ENCODE results near the gene DST. TPM values are rescaled to one million over a fixed set of nuclear protein-coding genes. Genes with fewer than 3 reads are reported as not detected.
A peak's percentile ranks its signal among the peaks of the same experiment; 100 is the strongest.

The DST gene
- total RNA-seq, 2 donors from 2014 or later = 443 to 489 TPM

GRCh38 chr6:56689114-56689513 is 46.4 kb upstream of the DST start:
- Histone ChIP-seq H3K4me3 (peak overlapping the region; percentile 3), H3K4me1 (ENCODE audit: control insufficient read depth in 1 of 2, low read depth in 2 of 2) (peaks cover 22 to 78% of the 10 kb centered on the region in 2 donors), H3K27me3 (replicated peaks; ENCODE audit: insufficient read depth) (no peaks in the 10 kb centered on the region)

GRCh38 chr6:56688521-56688920 is 45.8 kb upstream of the DST start:
- no peaks in the 10 kb centered on the region for H3K36me3 ChIP-seq
- DNase-seq (ENCODE audit: low spot score) = no peak
- no peak for ATAC-seq (ENCODE audit: insufficient number of reproducible peaks, low FRiP score, low read depth)
- H3K27ac ChIP-seq = peak overlapping the region; percentile 10 to 28
- no peaks in the 10 kb centered on the region for H3K9me3 ChIP-seq
- TF ChIP-seq CTCF (IDR thresholded peaks at IDR 0.05) = no peak
- peaks cover 24 to 82% of the 10 kb centered on the region in 2 donors for H3K4me1 ChIP-seq (ENCODE audit: control insufficient read depth in 1 of 2, low read depth in 2 of 2)
- H3K27me3 ChIP-seq (replicated peaks; ENCODE audit: insufficient read depth) = no peaks in the 10 kb centered on the region
- no peak overlapping the region for H3K4me3 ChIP-seq

More at GRCh38 chr6:56689114-56689513, 46.4 kb upstream of the DST start:
- H3K27ac ChIP-seq = peak overlapping the region; percentile 10 to 28
- ATAC-seq (ENCODE audit: insufficient number of reproducible peaks, low FRiP score, low read depth) = no peak
- H3K36me3 ChIP-seq = no peaks in the 10 kb centered on the region
- H3K9me3 ChIP-seq = no peaks in the 10 kb centered on the region
- no peak for DNase-seq (ENCODE audit: low spot score)
- no peak for TF ChIP-seq CTCF (IDR thresholded peaks at IDR 0.05)

- no peak for TF ChIP-seq CTCF (IDR thresholded peaks at IDR 0.05)
- no peaks in the 10 kb centered on the region for H3K9me3 ChIP-seq
- ATAC-seq (ENCODE audit: insufficient number of reproducible peaks, low FRiP score, low read depth) = no peak
- no peaks in the 10 kb centered on the region for H3K27me3 ChIP-seq (replicated peaks; ENCODE audit: insufficient read depth)
- DNase-seq (ENCODE audit: low spot score) = no peak
- H3K4me1 ChIP-seq (ENCODE audit: control insufficient read depth in 1 of 2, low read depth in 2 of 2) = peaks cover 30 to 82% of the 10 kb centered on the region in 2 donors
- H3K36me3 ChIP-seq = no peaks in the 10 kb centered on the region
- no peak overlapping the region for H3K4me3 ChIP-seq
- H3K27ac ChIP-seq = peak overlapping the region in 1 of 2 donors; percentile 6
Observed at GRCh38 chr6:56687551-56687950, 44.9 kb upstream of the DST start.

GRCh38 chr6:56686429-56686828 is 43.7 kb upstream of the DST start:
- TF ChIP-seq CTCF (IDR thresholded peaks at IDR 0.05) = no peak
- Histone ChIP-seq H3K4me1 (ENCODE audit: control insufficient read depth in 1 of 2, low read depth in 2 of 2) (peaks cover 30 to 74% of the 10 kb centered on the region in 2 donors), H3K4me3 (no peak overlapping the region), H3K9me3 (no peaks in the 10 kb centered on the region), H3K27ac (no peak overlapping the region), H3K36me3 (no peaks in the 10 kb centered on the region), H3K27me3 (replicated peaks; ENCODE audit: insufficient read depth) (no peaks in the 10 kb centered on the region)
- DNase-seq (ENCODE audit: low spot score) = no peak
- ATAC-seq (ENCODE audit: insufficient number of reproducible peaks, low FRiP score, low read depth) = no peak

DNA sequence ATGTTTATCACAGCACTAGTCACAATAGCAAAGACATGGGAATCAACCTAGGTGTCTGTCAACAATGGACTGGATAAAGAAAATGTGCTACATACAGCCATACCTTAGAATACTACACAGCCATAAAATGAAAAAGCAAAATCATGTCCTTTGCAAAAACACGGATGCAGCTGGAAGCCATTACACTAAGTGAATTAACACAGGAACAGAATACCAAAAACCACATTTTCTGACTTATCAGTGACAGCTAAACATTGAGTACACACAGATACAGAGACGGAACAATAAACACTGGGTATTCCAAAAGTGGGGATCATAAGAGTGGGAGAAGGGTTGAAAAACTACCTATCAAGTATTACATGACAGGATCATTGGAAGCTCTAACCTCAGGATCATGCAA is 43.3 kb upstream of the DST start:
- no peaks in the 10 kb centered on the region for H3K36me3 ChIP-seq
- H3K4me3 ChIP-seq = no peak overlapping the region
- TF ChIP-seq CTCF (IDR thresholded peaks at IDR 0.05) = no peak
- no peak for ATAC-seq (ENCODE audit: insufficient number of reproducible peaks, low FRiP score, low read depth)
- H3K9me3 ChIP-seq = no peaks in the 10 kb centered on the region
- H3K27ac ChIP-seq = no peak overlapping the region
- H3K4me1 ChIP-seq (ENCODE audit: control insufficient read depth in 1 of 2, low read depth in 2 of 2) = peaks cover 30 to 70% of the 10 kb centered on the region in 2 donors
- DNase-seq (ENCODE audit: low spot score) = no peak
- H3K27me3 ChIP-seq (replicated peaks; ENCODE audit: insufficient read depth) = no peaks in the 10 kb centered on the region

Data from thoracic aorta (tissue), 2 donors.